ENCODE results near the gene CFAP77. TPM values are rescaled to one million over a fixed set of nuclear protein-coding genes. Genes with fewer than 3 reads are reported as not detected.

The CFAP77 gene
- polyA plus RNA-seq, 1 donor from 2014 or later, result not detected

- no peaks in the 10 kb centered on the region for H3F3A ChIP-seq (ENCODE audit: insufficient read depth, low read length, poor library complexity, severe bottlenecking)
- H3K9ac ChIP-seq (ENCODE audit: low read length), result no peak overlapping the region
- no peak overlapping the region for H3K4me2 ChIP-seq (ENCODE audit: low read length)
- no peaks in the 10 kb centered on the region for H3K79me2 ChIP-seq (replicated peaks; ENCODE audit: insufficient read depth, low read length)
- H3K27ac ChIP-seq (ENCODE audit: low read length), result no peak overlapping the region
- TF ChIP-seq CTCF (IDR thresholded peaks at IDR 0.05; ENCODE audit: poor library complexity, severe bottlenecking) (no peak), RAD21 (conservative IDR thresholded peaks at IDR 0.05) (no peak), TAF1 (IDR thresholded peaks at IDR 0.05; ENCODE audit: low read depth) (no peak), EP300 (conservative IDR thresholded peaks at IDR 0.05; ENCODE audit: poor library complexity, severe bottlenecking) (no peak), SMC3 (conservative IDR thresholded peaks at IDR 0.05; ENCODE audit: poor library complexity) (no peak), POLR2AphosphoS5 (IDR thresholded peaks at IDR 0.05) (no peak), MXI1 (conservative IDR thresholded peaks at IDR 0.05; ENCODE audit: poor library complexity, severe bottlenecking) (no peak), EZH2 (IDR thresholded peaks at IDR 0.05; ENCODE audit: borderline replicate concordance, insufficient read depth, low read length, poor library complexity, severe bottlenecking) (no peak), REST (IDR thresholded peaks at IDR 0.05; ENCODE audit: borderline replicate concordance) (no peak)
- no peaks in the 10 kb centered on the region for H3K9me3 ChIP-seq (ENCODE audit: low read length)
- no peaks in the 10 kb centered on the region for H3K36me3 ChIP-seq (ENCODE audit: insufficient read depth, low read length)
- H3K27me3 ChIP-seq (ENCODE audit: insufficient read depth, low read depth, low read length), result peaks cover 33% of the 10 kb centered on the region
- no peaks in the 10 kb centered on the region for H3K9me2 ChIP-seq (ENCODE audit: insufficient read depth, low read length)
- no peak overlapping the region for H3K4me3 ChIP-seq (ENCODE audit: low read length)
- no peak overlapping the region for H2AFZ ChIP-seq (ENCODE audit: low read depth, low read length)
- no peaks in the 10 kb centered on the region for H4K20me1 ChIP-seq (ENCODE audit: insufficient read depth)
Measured at GRCh38 chr9:132423503-132423902, 13.5 kb downstream of the CFAP77 start.

- Histone ChIP-seq H3K9me2 (ENCODE audit: insufficient read depth, low read length) (no peaks in the 10 kb centered on the region), H3K36me3 (ENCODE audit: insufficient read depth, low read length) (no peaks in the 10 kb centered on the region), H3F3A (ENCODE audit: insufficient read depth, low read length, poor library complexity, severe bottlenecking) (no peaks in the 10 kb centered on the region), H3K79me2 (replicated peaks; ENCODE audit: insufficient read depth, low read length) (no peaks in the 10 kb centered on the region), H3K4me2 (ENCODE audit: low read length) (no peak overlapping the region), H3K4me3 (ENCODE audit: low read length) (no peak overlapping the region), H3K9ac (ENCODE audit: low read length) (peak overlapping the region; percentile 1), H3K27me3 (ENCODE audit: insufficient read depth, low read depth, low read length) (peaks cover 22% of the 10 kb centered on the region), H2AFZ (ENCODE audit: low read depth, low read length) (peak overlapping the region; percentile 11), H3K9me3 (ENCODE audit: low read length) (no peaks in the 10 kb centered on the region), H4K20me1 (ENCODE audit: insufficient read depth) (no peaks in the 10 kb centered on the region), H3K27ac (ENCODE audit: low read length) (no peak overlapping the region)
- no peak for TF ChIP-seq EP300 (conservative IDR thresholded peaks at IDR 0.05; ENCODE audit: poor library complexity, severe bottlenecking)
- no peak for TF ChIP-seq MXI1 (conservative IDR thresholded peaks at IDR 0.05; ENCODE audit: poor library complexity, severe bottlenecking)
- no peak for TF ChIP-seq TAF1 (IDR thresholded peaks at IDR 0.05; ENCODE audit: low read depth)
Measured at GRCh38 chr9:132424857-132425674, 15.1 kb downstream of the CFAP77 start.
